ELR (cell line): ENCODE results near the gene DDX42.

ENCODE experiments used
- DNase-seq: peaks from one replicate; pipeline ENCODE4 v3.0.0-alpha.2; 2015; ENCODE audit warnings: low read depth

Gene DDX42

DNA sequence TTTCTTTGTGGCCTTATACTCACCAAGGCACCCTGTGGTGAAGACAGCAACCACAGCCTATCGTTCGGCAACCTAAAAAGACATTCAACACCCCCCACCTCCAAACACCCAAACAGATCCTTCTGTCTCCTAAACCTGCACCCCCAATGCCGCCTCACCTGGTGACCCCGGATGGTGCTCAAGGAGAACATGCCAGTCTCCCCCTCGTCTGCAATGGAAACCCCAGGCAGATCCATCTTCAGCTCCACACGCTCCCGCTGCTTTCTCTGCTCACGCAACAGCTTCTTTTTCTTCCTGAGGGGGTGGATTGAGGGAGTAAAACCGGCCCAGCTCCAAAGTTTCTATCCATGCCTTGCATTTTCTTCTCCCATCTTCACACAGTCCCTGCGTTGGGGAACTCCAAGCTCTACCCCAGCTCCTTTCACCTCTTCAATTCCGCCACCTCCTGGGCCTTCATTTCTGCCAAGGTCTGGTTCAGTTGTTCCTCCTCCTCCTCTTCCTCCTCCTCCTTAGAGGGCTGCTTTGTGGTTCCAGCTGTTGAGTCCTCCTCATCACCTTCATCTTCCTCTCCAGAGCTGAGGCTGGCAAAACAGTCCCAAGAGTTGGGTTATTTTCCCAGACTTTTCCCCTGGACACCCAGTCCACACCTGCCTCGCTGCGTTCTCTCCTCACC is 49.8 kb downstream of the DDX42 start:
- no peak for DNase-seq

DNA sequence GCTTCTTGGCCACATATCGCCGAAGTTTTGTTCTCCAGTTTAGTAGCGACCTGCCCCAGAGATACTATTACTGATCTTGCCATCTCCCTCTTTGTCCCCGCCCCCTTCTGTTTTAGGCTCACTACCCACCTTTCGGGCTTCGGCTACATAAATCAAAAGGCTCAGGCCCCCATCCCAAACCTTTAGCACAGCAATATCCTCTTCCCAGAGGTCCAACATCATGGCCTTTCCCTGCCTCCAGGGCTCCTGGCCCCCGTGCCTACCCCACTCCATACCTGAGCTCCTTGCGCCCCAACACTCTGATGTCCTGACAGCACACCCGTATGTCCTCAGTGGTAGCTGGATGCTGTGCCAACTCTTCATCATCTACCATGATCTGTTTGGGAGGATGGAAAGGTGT is 50.4 kb downstream of the DDX42 start:
- DNase-seq = no peak

DNA sequence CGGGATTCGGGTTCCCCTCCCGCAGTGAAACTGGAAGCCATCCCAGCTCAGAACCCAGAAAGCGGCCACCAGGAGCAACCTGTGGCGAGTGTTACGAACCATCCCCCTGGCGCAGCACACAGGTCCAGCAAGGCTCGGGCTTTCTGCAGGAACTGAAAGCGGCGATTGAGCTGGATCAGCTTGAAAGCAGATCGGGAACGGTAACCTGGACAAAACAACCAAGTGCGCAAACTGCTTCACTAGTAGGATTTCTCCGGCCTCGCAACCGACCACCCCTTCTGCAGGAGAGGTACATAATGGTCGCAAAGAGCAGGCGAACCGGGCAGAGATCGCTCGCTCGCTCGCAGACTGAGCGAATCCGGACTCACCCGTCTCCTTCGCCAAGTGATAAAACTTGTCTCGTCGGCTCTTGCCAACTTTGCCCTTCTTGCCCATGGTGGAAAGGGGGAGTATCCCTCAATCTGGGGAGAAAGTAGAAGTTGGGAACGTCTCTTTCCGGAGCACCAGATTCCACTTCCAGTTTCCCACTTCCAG is 52.6 kb downstream of the DDX42 start:
- peak; percentile 64 for DNase-seq

DNA sequence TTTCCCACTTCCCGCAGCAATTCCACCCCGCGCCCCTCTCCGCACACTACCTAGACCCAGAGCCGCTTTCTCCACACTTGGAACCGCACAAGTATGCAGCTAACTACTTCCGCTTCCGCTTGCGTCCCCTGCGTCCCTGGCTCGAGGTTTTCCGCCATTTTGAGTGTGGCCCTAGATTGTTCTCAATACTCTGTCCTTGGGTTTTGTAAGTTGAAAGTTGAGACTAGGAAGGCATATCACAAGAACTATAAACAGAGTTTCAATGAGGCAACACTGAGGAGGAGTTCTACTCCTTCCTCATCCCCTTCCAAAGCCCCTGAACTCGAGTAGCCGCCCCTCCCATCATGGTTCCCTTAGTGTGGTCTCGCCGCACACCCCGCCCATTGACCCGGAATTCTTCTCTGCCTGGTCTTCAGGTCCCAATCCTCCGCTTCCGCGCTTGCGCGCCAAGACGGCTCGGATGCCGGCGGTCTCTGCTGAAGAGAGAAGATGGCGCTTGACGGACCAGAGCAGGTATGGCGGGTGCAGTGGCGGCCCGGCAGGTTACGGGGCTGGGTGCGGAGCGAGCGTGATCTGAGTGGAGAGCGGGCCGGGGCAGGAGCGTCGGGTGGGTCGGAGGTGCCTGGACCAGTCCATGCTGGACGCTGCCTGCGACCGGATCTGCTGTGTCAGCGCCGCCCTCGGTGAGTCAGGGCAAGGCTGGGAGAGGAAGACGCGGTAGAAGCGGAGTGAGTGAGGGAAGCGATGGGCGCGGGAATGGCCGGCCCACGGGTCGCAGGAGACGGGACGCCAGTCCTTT is 53.2 kb downstream of the DDX42 start, which contains the start of the genes FTSJ3 and PSMC5:
TSS of gene FTSJ3 (minus strand) at position 662 of the 799 bp plus-strand sequence. CDS start 761 bp downstream, outside the sequence.
TSS of gene PSMC5 (plus strand) at position 430 of the 799 bp plus-strand sequence. CDS start at position 490, 60 bp downstream.
- peak; percentile 98 for DNase-seq

DNA sequence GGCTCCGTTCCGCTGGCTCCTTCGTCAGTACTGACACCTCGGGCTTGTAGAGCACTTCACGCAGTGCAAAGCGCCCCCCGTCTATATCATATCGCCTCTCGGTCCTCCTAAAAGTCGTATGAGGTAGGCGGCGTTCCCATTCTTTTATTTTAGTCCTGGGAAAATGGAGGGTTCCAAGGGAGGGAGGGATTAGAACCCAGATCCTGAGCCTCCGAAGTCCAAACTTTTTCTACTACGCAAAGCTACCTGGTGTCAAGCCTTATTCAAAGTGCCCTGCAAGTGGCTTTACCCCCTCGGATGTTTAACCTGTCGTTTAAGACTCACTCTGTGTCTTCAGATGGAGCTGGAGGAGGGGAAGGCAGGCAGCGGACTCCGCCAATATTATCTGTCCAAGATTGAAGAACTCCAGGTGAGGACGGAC is 53.8 kb downstream of the DDX42 start:
- DNase-seq = peak; percentile 31

DNA sequence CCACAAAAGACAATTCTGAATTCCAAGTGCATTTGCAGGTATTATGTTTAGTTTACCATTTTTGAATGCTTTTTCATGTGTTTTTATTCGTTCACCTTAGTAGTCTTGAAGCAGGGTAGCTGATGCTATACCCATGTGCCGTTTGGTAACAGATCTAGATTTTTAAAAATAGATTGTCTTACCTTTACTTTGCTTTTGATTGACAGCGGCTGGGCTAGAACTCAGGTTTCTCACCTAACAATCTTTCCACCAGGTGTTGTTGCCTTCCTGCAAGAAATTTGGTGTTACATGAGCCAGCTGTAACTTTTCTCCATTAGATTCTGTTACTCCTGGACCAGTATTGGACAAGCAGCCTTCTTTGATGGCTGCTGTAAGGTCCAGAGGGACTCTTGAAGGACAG is 55.0 kb downstream of the DDX42 start:
- no peak for DNase-seq

DNA sequence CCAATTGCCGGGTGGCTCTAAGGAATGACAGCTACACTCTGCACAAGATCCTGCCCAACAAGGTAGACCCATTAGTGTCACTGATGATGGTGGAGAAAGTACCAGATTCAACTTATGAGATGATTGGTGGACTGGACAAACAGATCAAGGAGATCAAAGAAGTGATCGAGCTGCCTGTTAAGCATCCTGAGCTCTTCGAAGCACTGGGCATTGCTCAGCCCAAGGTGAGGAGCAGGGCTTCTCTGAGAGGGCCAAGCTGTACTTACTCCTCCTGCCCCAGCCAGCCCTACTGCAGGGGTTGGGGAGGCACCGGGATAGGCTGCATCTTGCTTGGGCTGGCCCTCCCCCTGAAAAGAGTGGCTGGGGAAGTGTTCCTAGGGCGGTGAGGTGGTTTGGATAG is 56.3 kb downstream of the DDX42 start:
- no peak for DNase-seq

DNA sequence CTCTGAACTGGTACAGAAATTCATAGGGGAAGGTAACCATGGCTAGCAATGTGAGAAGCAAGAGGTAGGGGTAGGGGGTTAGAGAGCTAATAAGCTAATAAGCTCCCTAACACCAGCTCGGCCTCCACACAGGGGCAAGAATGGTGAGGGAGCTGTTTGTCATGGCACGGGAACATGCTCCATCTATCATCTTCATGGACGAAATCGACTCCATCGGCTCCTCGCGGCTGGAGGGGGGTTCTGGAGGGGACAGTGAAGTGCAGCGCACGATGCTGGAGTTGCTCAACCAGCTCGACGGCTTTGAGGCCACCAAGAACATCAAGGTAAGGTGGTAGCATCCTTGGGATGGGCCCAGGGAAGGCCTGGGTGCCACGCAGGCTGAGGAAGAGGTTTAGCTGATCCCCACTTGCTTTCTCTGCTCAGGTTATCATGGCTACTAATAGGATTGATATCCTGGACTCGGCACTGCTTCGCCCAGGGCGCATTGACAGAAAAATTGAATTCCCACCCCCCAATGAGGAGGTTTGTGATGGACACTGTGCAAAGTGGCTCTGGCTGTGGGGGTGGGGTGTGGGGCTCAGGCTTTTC is 57.0 kb downstream of the DDX42 start:
- DNase-seq = no peak

DNA sequence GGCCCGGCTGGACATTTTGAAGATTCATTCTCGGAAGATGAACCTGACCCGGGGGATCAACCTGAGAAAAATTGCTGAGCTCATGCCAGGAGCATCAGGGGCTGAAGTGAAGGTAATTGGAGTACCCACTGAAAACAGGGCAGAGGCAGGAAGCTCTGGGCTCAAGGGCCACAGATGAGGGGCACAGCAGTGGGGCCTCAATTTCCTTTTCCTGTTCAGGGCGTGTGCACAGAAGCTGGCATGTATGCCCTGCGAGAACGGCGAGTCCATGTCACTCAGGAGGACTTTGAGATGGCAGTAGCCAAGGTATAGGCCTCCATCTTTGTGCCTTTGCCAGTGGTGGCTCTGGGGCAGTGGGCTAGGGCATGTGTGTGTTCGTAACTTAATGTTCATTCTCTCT is 57.5 kb downstream of the DDX42 start:
- no peak for DNase-seq

DNA sequence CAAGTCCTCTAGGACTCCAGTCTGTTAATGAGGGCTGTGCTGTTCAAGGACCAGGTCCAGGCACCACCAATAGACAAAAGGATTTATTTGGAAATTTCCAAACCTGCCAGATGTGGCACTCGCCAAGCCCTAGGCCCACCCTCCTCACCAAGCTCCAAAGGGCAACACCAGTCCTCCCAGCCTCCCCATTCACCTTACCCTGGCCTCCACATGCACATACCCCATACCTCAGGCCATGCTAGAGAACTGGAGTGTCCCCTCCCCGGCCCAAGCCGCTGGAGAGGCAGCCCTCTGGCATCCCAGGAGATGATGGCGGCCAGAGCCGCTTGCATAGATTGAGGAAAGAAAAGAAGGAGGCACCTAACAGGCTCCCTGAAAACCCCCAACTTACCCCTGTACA is 58.0 kb downstream of the DDX42 start:
- no peak for DNase-seq

DNA sequence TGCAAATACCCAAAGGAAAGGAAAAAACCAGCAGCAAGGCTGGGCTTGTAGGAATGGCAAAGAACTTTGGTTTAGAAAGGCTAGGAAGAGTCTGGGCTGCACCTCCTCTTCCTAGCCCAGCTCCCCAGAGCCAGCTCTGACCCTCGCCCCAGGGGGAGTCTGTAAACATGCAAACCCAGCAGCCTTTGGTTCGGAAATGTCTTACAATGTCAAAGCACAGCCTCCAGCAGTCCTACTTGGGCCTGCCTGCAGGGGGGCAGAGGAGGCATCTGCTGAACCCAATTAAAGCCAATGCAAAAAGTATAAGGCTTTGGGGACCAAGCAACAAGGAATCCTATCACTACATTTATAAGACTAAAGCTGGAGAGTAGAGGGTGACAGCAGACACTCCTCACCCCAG is 58.5 kb downstream of the DDX42 start:
- peak; percentile 30 for DNase-seq

DNA sequence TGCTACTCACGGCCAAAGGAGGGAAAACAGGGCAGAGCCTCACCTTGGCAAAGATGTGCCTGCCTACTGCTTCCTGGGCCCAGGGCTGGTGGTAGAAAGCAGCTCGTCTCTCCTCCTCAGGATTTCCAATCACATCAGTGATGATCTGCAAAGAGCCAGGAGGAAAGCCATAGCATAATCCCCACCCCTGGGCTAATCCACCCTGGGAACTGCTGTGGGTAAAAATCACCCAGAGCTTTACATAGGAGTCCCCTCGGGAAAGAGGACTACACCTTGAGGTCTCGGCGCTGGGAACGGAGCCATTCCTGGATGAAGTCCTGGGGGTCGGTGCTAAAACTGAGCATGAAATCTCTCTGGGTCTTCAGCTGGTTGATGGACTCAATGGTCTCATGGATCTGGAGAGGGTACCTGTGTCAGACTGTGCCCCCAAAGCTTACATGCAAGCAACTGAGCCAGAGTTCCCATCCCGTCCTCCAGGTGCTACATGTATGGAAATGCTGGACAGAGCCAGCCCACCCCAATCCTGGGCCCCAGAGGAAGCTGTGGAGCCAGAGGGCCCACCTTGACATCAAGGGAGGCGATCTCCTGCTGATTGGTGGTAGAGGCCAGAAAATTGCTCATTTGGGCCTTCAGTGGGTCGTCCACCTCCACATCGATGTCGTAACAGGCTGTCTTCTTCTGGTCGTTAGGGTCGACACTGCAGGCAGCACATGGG is 59.2 kb downstream of the DDX42 start:
- DNase-seq = no peak

DNA sequence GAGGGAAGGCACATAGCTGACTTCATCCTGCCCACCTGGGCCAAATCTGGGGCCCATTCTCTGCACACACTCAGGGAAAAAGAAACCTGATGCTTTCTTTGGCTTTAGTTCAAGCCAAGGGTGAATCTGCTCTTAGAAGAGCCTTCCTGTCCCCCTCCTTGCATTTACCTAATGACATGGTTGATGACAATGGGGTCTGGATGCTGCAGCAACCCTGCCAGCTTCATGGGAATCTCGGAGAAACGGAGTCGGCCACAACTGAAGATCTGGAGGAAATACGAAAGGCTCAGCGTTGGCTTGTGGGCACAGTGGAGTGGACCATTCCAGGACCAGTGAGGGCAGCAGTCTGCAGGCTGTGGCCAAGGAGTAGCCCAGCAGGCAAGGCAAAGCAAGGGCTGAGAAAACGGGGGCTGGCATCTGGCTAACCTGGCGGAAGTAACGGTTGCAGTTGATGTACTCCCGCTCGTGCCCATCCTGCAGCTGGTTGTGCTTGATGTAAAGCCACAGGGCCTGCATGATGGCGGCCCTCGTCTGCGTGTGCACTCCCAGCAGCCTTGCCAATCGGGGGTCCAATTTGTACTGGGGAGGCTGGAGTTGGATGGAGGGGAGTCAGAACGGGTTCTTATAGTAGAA is 59.9 kb downstream of the DDX42 start:
- DNase-seq = no peak

DNA sequence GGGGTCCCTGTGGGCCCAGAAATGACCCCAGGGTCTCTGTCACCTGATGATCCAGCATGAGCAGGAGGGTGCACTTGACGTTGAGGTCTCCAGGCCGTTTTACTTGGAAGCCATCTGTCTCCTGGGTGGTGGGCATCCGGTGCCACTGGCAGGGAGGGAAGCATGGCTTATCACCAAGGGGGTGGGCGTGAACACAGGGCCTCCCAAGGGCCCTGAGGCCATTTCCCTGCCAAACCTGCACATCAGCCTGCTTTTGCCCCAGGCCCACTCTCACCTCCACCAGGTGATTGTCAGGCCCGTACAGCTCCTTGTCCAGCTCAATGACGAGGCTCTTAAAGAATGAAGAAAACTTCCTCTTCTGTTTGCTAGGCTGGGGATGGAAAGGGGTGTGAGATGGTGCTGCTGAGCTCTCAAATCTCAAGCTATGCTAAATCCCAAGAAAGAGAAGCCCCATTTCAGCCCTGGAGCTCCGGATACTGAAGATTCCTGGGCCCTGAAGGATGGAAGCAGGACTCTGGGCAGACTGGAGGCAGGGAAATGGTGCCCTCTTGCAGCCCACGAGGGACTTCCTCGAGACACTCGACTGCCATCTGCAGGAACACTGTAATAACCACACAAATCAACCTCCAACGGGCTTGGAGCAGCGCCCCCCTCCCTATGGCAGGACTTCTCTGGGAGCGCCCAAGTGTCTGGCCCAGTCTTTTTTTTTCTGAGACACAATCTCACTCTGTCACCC is 60.6 kb downstream of the DDX42 start:
- peak; percentile 95 for DNase-seq

DNA sequence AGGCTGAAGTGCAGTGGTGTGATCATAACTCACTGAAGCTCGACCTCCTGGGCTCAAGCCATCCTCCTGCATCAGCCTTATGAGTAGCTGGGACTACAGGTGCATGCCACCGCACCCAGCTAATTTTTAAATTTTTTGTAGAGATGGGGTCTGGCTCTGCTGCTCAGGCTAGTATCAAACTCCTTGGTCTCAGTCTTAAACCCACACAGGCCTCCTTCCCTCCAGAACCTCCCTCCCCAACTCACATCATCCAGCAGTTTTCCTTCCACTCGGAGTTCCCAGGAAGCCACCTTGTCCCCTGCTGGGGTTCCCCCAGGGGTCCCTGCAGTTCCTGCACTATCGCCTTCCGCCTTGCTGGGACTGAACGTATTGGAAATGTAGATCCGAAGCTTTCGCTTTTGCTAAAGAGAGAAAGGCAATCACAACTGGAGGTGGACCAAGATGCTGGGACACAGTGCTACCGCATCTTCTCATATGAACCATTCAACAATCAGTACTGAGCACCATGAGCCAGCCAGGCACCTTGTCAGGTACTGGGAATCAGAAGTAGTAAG is 61.3 kb downstream of the DDX42 start:
- no peak for DNase-seq

DNA sequence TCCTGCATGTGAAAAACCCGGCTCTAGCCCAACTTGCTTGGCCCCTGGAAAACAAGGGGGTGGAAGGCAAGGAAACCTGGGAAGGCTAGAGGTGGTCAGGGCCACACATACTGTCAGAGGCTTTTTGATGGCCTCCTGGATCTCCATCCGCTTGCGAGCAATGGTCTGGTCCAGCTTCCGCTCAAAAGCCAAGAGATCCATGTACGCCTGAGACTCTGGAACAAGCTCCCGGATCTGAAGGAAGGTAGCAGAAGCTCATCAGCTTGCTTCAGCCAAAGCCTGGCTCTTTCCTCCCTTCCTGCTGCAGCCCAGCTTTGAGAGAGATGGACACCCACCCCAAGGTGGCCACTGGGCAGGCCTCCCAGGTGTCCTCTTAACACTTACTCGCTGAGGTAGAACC is 62.8 kb downstream of the DDX42 start:
- DNase-seq = no peak

DNA sequence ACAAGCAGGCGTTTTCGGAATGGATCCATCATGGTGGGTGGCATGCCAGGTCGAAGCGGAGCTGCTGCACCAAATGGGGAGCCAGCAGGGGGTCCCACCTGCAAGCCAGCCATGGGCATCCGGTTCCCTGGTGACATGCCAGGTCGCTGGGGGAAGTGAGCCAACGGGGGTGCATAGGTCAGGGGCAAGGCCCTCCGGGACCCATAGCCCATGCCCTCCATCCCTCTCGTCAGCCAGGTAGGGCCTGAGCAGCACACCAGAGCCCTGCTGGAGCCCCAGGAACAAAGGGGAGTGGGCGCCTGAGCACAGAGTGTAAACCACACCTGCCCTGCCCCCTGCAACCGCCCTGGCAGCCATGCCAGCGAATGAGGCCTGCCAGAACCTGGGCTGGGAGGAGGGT is 63.5 kb downstream of the DDX42 start:
- no peak for DNase-seq

DNA sequence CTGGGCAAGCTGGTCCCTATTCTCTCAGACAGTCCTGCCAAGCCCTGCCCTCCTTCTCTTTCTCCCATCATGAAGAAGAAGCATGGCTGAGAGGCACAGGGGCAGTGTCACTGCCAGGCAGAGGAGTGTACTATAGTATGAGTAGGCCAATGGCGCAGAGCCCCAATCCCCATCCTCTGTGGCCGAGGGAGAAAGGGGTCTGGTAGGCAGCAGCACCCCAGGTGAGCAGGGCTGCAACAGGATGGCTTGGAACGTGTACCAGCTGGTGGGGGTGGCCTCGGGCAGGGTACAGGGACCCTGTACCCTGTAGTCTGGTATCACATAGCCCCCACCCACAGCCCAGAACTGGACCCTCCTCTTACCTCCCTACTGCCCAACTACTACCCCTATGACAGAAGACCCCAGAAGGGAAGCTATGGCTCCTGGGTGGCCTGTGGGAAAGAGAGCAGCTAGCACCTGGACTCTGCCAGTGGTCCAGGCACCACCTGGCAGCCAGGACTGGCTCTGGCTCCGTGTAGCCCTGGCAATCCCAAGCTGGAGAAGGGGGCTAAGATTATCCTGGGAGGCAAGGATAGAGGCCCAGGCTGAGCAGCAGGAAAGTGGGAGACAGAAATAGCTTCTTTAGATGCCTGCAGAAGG is 64.1 kb downstream of the DDX42 start:
- DNase-seq = no peak

DNA sequence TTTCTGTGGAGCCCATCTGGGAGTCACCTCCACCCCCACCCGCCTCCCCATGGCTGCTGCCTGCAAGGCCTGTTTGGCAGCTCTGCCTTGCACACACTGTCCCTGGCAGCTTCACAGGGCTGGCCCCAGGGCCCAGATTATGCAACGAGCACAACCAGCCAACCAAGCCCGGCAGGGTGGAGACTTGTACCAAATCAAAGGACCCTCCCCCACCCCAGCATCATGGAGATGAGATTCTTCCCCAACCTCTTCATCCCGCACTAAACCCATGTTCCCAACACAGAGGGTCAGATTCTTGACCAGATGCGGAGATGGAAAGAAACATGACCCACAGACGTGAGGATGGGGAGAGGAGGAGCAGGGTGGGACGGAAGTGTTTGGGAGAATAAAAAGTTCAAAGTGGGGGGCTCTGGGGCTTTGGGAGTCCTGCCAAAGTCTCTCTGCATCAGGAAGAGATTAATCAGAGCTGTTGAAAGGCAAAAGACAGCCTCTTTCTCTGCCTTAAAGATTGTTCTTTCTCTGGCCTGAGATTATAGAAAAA is 64.7 kb downstream of the DDX42 start:
- no peak for DNase-seq
